Parathyroid adenoma (tissue), 2 donors: ENCODE measurements around the gene CGREF1.
A peak's percentile ranks its signal among the peaks of the same experiment; 100 is the strongest.

Source experiments
- H2AFZ ChIP-seq: fragments of 300-600 bp; sonication (generic); one replicate; pipeline ENCODE4 v1.7.0; 2017; ENCODE audit warnings: antibody characterized with exemption, mild to moderate bottlenecking
- H3K27ac ChIP-seq: fragments of 300-600 bp; sonication (generic); one replicate; pipeline ENCODE4 v1.7.0; 2017
- H3K27me3 ChIP-seq: fragments of 300-600 bp; sonication (generic); one replicate; pipeline ENCODE4 v1.7.0; 2017; ENCODE audit warnings: low read length; ENCODE audit not compliant: control insufficient read depth, insufficient read depth
- H3K36me3 ChIP-seq: fragments of 300-600 bp; sonication (generic); one replicate; pipeline ENCODE4 v1.7.0; 2017; ENCODE audit warnings: low read length; ENCODE audit not compliant: control insufficient read depth, insufficient read depth
- H3K4me1 ChIP-seq: fragments of 300-600 bp; sonication (generic); one replicate; pipeline ENCODE4 v1.7.0; 2017; ENCODE audit warnings: control low read depth
- H3K4me2 ChIP-seq: fragments of 300-600 bp; sonication (generic); one replicate; pipeline ENCODE4 v1.7.0; 2017; ENCODE audit warnings: low read length
- H3K4me3 ChIP-seq: fragments of 300-600 bp; sonication (generic); one replicate; pipeline ENCODE4 v1.7.0; 2017; ENCODE audit warnings: low read depth, low read length
- H3K79me2 ChIP-seq: fragments of 300-600 bp; sonication (generic); one replicate; pipeline ENCODE4 v1.7.0; 2017; ENCODE audit warnings: control low read depth
- H3K9ac ChIP-seq: fragments of 300-600 bp; sonication (generic); one replicate; pipeline ENCODE4 v1.7.0; 2017; ENCODE audit warnings: mild to moderate bottlenecking
- H3K9me3 ChIP-seq: fragments of 300-600 bp; sonication (generic); one replicate; pipeline ENCODE4 v1.7.0; 2017; ENCODE audit warnings: low read length; ENCODE audit not compliant: control insufficient read depth
- CTCF ChIP-seq: fragments of 300-600 bp; sonication (generic); IDR thresholded peaks from one replicate; pipeline ENCODE4 v1.7.0; 2017; ENCODE audit warnings: antibody characterized with exemption, mild to moderate bottlenecking
- donor health status: primary hyperparathyroidism.

Gene CGREF1

GRCh38 chr2:27086090-27086723, 32.7 kb downstream of the CGREF1 start:
- Histone ChIP-seq H3K36me3 (no peaks in the 10 kb centered on the region), H3K4me1 (peaks cover 15% of the 10 kb centered on the region), H3K9ac (peak overlapping the region; percentile 55), H3K9me3 (no peaks in the 10 kb centered on the region), H3K4me3 (peak overlapping the region; percentile 56), H3K79me2 (no peaks in the 10 kb centered on the region), H2AFZ (peak overlapping the region; percentile 97), H3K27me3 (no peaks in the 10 kb centered on the region), H3K4me2 (peak overlapping the region; percentile 85), H3K27ac (peak overlapping the region; percentile 76)
- peak; percentile 83 for TF ChIP-seq CTCF

- peak; percentile 42 for TF ChIP-seq CTCF
These were observed 33.2 kb downstream of the CGREF1 start for GRCh38 chr2:27085673-27086089.

GRCh38 chr2:27085062-27085672, 33.8 kb downstream of the CGREF1 start:
- Histone ChIP-seq H3K36me3 (no peaks in the 10 kb centered on the region), H3K79me2 (no peaks in the 10 kb centered on the region), H3K9me3 (no peaks in the 10 kb centered on the region), H3K27ac (peak overlapping the region; percentile 2), H3K4me1 (peaks cover 15% of the 10 kb centered on the region), H3K9ac (no peak overlapping the region), H3K27me3 (no peaks in the 10 kb centered on the region), H3K4me3 (peak overlapping the region; percentile 56), H2AFZ (peak overlapping the region; percentile 97), H3K4me2 (peak overlapping the region; percentile 85)
- TF ChIP-seq CTCF, result no peak

More at GRCh38 chr2:27085673-27086089, 33.2 kb downstream of the CGREF1 start:
- H3K79me2 ChIP-seq, result no peaks in the 10 kb centered on the region
- no peaks in the 10 kb centered on the region for H3K9me3 ChIP-seq
- H3K4me3 ChIP-seq, result peak overlapping the region; percentile 56
- peaks cover 15% of the 10 kb centered on the region for H3K4me1 ChIP-seq
- peak overlapping the region; percentile 2 for H3K27ac ChIP-seq
- no peaks in the 10 kb centered on the region for H3K27me3 ChIP-seq
- H2AFZ ChIP-seq, result peak overlapping the region; percentile 97
- peak overlapping the region; percentile 85 for H3K4me2 ChIP-seq
- H3K36me3 ChIP-seq, result no peaks in the 10 kb centered on the region
- H3K9ac ChIP-seq, result no peak overlapping the region

GRCh38 chr2:27084297-27085061, 34.4 kb downstream of the CGREF1 start:
- Histone ChIP-seq H3K9ac (no peak overlapping the region), H2AFZ (no peak overlapping the region), H3K27ac (no peak overlapping the region), H3K4me2 (no peak overlapping the region), H3K9me3 (no peaks in the 10 kb centered on the region), H3K4me1 (peaks cover 15% of the 10 kb centered on the region), H3K79me2 (no peaks in the 10 kb centered on the region), H3K36me3 (no peaks in the 10 kb centered on the region), H3K4me3 (no peak overlapping the region), H3K27me3 (no peaks in the 10 kb centered on the region)
- no peak for TF ChIP-seq CTCF
